ENCODE data around the gene ANKRD28. TPM values are rescaled to one million over a fixed set of nuclear protein-coding genes. Genes with fewer than 3 reads are reported as not detected.
A peak's percentile ranks its signal among the peaks of the same experiment; 100 is the strongest.

The ANKRD28 gene
- total RNA-seq, 1 experiment from 2014 or later, result 53.0 TPM

GRCh38 chr3:15636028-15636709 lies 161.6 kb downstream of the ANKRD28 start:
- DNase-seq (peak; percentile 93), ATAC-seq (peak; percentile 67)
- peak overlapping the region; percentile 73 for H3K9ac ChIP-seq (ENCODE audit: low read length)
- ChIA-PET POLR2A (ENCODE audit: unreplicated experiment) (interaction anchor here (0.6 kb wide), 2 partner anchors 153 to 567 kb away, joined by 3 to 5 read pairs; no protein-coding TSS in a partner anchor), CTCF (no interaction called here)
- H3K9me2 ChIP-seq (replicated peaks; ENCODE audit: low read length), result no peaks in the 10 kb centered on the region
- intact Hi-C loops (cut with micrococcal nuclease), result loop anchor here (1.0 to 10.0 kb wide), 2 partner anchors 10 to 609 kb away; no protein-coding TSS in a partner anchor
- H3K27me3 ChIP-seq (ENCODE audit: low read length), result no peaks in the 10 kb centered on the region
- peaks cover 14% of the 10 kb centered on the region for H3F3A ChIP-seq (ENCODE audit: low read length, unreplicated experiment)
- BruUV-seq (replicated peaks), result no TSS peak
- H3K27ac ChIP-seq (ENCODE audit: low read length), result peak overlapping the region; percentile 97
- H2AFZ ChIP-seq (ENCODE audit: low read length), result peak overlapping the region; percentile 89
- H3K4me3 ChIP-seq (ENCODE audit: low read length), result peak overlapping the region; percentile 53
- no peaks in the 10 kb centered on the region for H4K20me1 ChIP-seq (ENCODE audit: low read length)
- no peaks in the 10 kb centered on the region for H3K9me3 ChIP-seq (ENCODE audit: low read length)
- TF ChIP-seq CTCF (conservative IDR thresholded peaks at IDR 0.05; ENCODE audit: low read depth, low read length) (no peak), EZH2phosphoT487 (IDR thresholded peaks at IDR 0.05; ENCODE audit: borderline replicate concordance, low read length) (no peak), EZH2 (IDR thresholded peaks at IDR 0.05; ENCODE audit: low read length, unreplicated experiment) (no peak)
- no peaks in the 10 kb centered on the region for H3K36me3 ChIP-seq (ENCODE audit: low read depth, low read length)
- H3K4me1 ChIP-seq (ENCODE audit: insufficient read depth, low read length), result peaks cover 72% of the 10 kb centered on the region
- no peaks in the 10 kb centered on the region for H3K79me2 ChIP-seq (ENCODE audit: low read length)
- H3K4me2 ChIP-seq (ENCODE audit: low read length), result peak overlapping the region; percentile 83

GRCh38 chr3:15635121-15635661 lies 162.6 kb downstream of the ANKRD28 start:
- BruUV-seq (replicated peaks), result no TSS peak
- no peaks in the 10 kb centered on the region for H3K27me3 ChIP-seq (ENCODE audit: low read length)
- no peak overlapping the region for H3K4me3 ChIP-seq (ENCODE audit: low read length)
- DNase-seq (no peak), ATAC-seq (no peak)
- H3K4me1 ChIP-seq (ENCODE audit: insufficient read depth, low read length), result peaks cover 82% of the 10 kb centered on the region
- ChIA-PET CTCF (interaction anchor here (1.1 kb wide), 1 partner anchor 171 kb away, joined by 3 read pairs; no protein-coding TSS in a partner anchor), POLR2A (ENCODE audit: unreplicated experiment) (interaction anchor here (0.6 kb wide), 2 partner anchors 11 to 23 kb away, joined by 3 to 8 read pairs; no protein-coding TSS in a partner anchor)
- intact Hi-C loops (cut with micrococcal nuclease), result loop anchor here (2.0 to 10.0 kb wide), 2 partner anchors 134 to 610 kb away; no protein-coding TSS in a partner anchor
- H3K4me2 ChIP-seq (ENCODE audit: low read length), result peak overlapping the region; percentile 83
- H2AFZ ChIP-seq (ENCODE audit: low read length), result peak overlapping the region; percentile 89; the same call in 1 of the 2 replicates
- peak overlapping the region; percentile 97 for H3K27ac ChIP-seq (ENCODE audit: low read length)
- no peaks in the 10 kb centered on the region for H3K79me2 ChIP-seq (ENCODE audit: low read length)
- no peak for TF ChIP-seq EZH2phosphoT487 (IDR thresholded peaks at IDR 0.05; ENCODE audit: borderline replicate concordance, low read length)
- no peak for TF ChIP-seq CTCF (conservative IDR thresholded peaks at IDR 0.05; ENCODE audit: low read depth, low read length)
- TF ChIP-seq EZH2 (IDR thresholded peaks at IDR 0.05; ENCODE audit: low read length, unreplicated experiment), result no peak
- H3F3A ChIP-seq (ENCODE audit: low read length, unreplicated experiment), result peaks cover 19% of the 10 kb centered on the region
- H3K9me2 ChIP-seq (replicated peaks; ENCODE audit: low read length), result no peaks in the 10 kb centered on the region
- H3K9ac ChIP-seq (ENCODE audit: low read length), result peak overlapping the region; percentile 73; the same call in 1 of the 2 replicates
- no peaks in the 10 kb centered on the region for H4K20me1 ChIP-seq (ENCODE audit: low read length)
- H3K36me3 ChIP-seq (ENCODE audit: low read depth, low read length), result no peaks in the 10 kb centered on the region
- H3K9me3 ChIP-seq (ENCODE audit: low read length), result no peaks in the 10 kb centered on the region

Data from PC-3 (cell line).